SU-DHL-6 (cell line): ENCODE measurements around the gene SMTNL2.

Source experiments
- CTCF ChIP-seq: fragments of 200-600 bp; sonication (generic); IDR thresholded peaks from one replicate; pipeline ENCODE4 v1.5.1; 2017; ENCODE audit warnings: antibody characterized with exemption, mild to moderate bottlenecking, low read length, moderate library complexity; ENCODE audit not compliant: insufficient read depth, poor library complexity, severe bottlenecking
- EZH2phosphoT487 ChIP-seq: fragments of 200-600 bp; sonication (generic), shearing (Covaris generic); conservative IDR thresholded peaks from 2 replicates; pipeline ENCODE4 v1.6.1; 2018; ENCODE audit warnings: mild to moderate bottlenecking, antibody characterized with exemption, low read length, moderate library complexity, mixed read lengths

- TF ChIP-seq CTCF (no peak), EZH2phosphoT487 (no peak)
Observed at GRCh38 chr17:4587803-4588202, 3.5 kb downstream of the SMTNL2 start.
